SKM-1 (cell line): Measurements from ENCODE around the gene PCA3.
"Not testable (repeated sequence)": the region's sequence is repeated elsewhere in the genome, so short reads cannot be mapped to it uniquely, and the experiment has no call there.

ENCODE experiments used
- DNase-seq: peaks from one replicate; lab custom pipeline; 2025; ENCODE audit not compliant: unreplicated experiment; lab: John Stamatoyannopoulos, UW

Gene PCA3

GRCh38 chr9:76764138-76764537 lies at the start of gene PCA3:
Gene PCA3 (plus strand): TSS chr9:76764438.
- no peak for DNase-seq

GRCh38 chr9:76716085-76716672 lies 48.1 kb upstream of the PCA3 start:
- DNase-seq = no peak

- DNase-seq = no peak
These were observed 47.1 kb upstream of the PCA3 start for GRCh38 chr9:76717176-76717575.

GRCh38 chr9:76717613-76718012 lies 46.6 kb upstream of the PCA3 start:
- DNase-seq = no peak

- no peak for DNase-seq
These were observed 46.1 kb upstream of the PCA3 start for GRCh38 chr9:76718166-76718565.

GRCh38 chr9:76720245-76720644 lies 44.0 kb upstream of the PCA3 start:
- DNase-seq = no peak

- DNase-seq = no peak
These were observed 39.2 kb upstream of the PCA3 start for GRCh38 chr9:76725011-76725546.

GRCh38 chr9:76725885-76726284 lies 38.4 kb upstream of the PCA3 start:
- DNase-seq = no peak

GRCh38 chr9:76729116-76729515 lies 35.1 kb upstream of the PCA3 start:
- no peak for DNase-seq

GRCh38 chr9:76729980-76730737 lies 34.1 kb upstream of the PCA3 start:
- DNase-seq = no peak

GRCh38 chr9:76730801-76731200 lies 33.4 kb upstream of the PCA3 start:
- no peak for DNase-seq

- no peak for DNase-seq
These were observed 31.8 kb upstream of the PCA3 start for GRCh38 chr9:76732341-76732958.

GRCh38 chr9:76733096-76733495 lies 31.1 kb upstream of the PCA3 start:
- no peak for DNase-seq

GRCh38 chr9:76734716-76735115 lies 29.5 kb upstream of the PCA3 start:
- DNase-seq = no peak

- no peak for DNase-seq
These were observed 26.9 kb upstream of the PCA3 start for GRCh38 chr9:76737154-76737902.

- DNase-seq = no peak
These were observed 25.8 kb upstream of the PCA3 start for GRCh38 chr9:76738402-76738801.

GRCh38 chr9:76741524-76741923 lies 22.7 kb upstream of the PCA3 start:
- DNase-seq = no peak

- DNase-seq = not testable (repeated sequence)
These were observed 21.3 kb upstream of the PCA3 start for GRCh38 chr9:76742890-76743289.

GRCh38 chr9:76743931-76744330 lies 20.3 kb upstream of the PCA3 start:
- DNase-seq = no peak

GRCh38 chr9:76744336-76744735 lies 19.9 kb upstream of the PCA3 start:
- no peak for DNase-seq

GRCh38 chr9:76751001-76751400 lies 13.2 kb upstream of the PCA3 start:
- no peak for DNase-seq
